Activated T-helper 1 cell treated with anti-CD3 and anti-CD28 coated beads, Interleukin-12 subunit alpha, Interleukin-12 subunit beta, Interleukin-2, Interleukin-4 antibody, amounts not matched to agents 30 ng/mL and 10 ng/mL and 1 ng/mL, durations not matched to agents 14 hours and 24 hours and 36 hours (primary cell): Measurements from ENCODE around the gene KLF7. TPM values are rescaled to one million over a fixed set of nuclear protein-coding genes. Genes with fewer than 3 reads are reported as not detected.

Experiments
- DNase-seq: peaks from one replicate; pipeline ENCODE4 v3.0.0; 2021; ENCODE audit warnings: low spot score
- H3K27ac Mint-ChIP-seq: one replicate; pipeline ENCODE4 v1.8.0; 2021; ENCODE audit warnings: mild to moderate bottlenecking, mixed read lengths
- H3K27me3 Mint-ChIP-seq: one replicate; pipeline ENCODE4 v1.8.0; 2022; ENCODE audit warnings: mild to moderate bottlenecking, moderate library complexity, mixed read lengths; ENCODE audit not compliant: insufficient read depth
- H3K36me3 Mint-ChIP-seq: one replicate; pipeline ENCODE4 v1.8.0; 2021; ENCODE audit warnings: low read depth, mixed read lengths
- H3K4me1 Mint-ChIP-seq: one replicate; pipeline ENCODE4 v1.8.0; 2021; ENCODE audit warnings: low read depth, mixed read lengths
- H3K4me3 Mint-ChIP-seq: one replicate; pipeline ENCODE4 v1.8.0; 2021; ENCODE audit warnings: mild to moderate bottlenecking, moderate library complexity, mixed read lengths
- H3K9me3 Mint-ChIP-seq: one replicate; pipeline ENCODE4 v1.8.0; 2021; ENCODE audit warnings: mixed read lengths
- intact Hi-C: fragments of 100-400 bp; cut with micrococcal nuclease; formaldehyde crosslinking; loops from one replicate; pipeline ENCODE4 v1.15.1; 2024
- total RNA-seq: library from RNA; stranded (reverse); gene quantifications from 2 replicates; pipeline ENCODE4 v1.2.3, GENCODE V29; 2022

Gene KLF7
- total RNA-seq, 1 donor from 2014 or later: 16.5 TPM

DNA sequence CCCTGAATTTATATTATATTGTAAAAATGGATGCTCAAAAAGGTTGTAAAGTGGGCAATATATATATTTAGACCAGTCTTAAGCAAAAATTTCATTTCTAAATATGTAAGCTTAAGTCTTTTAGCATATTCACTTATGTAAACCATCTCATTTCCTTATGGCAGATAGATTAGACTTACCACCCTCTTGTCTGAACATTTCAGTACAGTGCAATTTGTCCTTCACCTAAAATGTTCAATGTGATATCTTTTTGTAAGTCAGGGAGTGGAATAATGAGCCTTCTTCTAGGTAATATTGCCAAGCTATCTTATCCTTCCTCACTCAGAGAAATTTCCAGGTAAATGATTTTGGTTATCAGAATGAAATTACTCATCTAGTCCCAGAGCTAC, 92.3 kb downstream of the KLF7 start:
- peaks cover 5% of the 10 kb centered on the region for H3K36me3 Mint-ChIP-seq
- no peaks in the 10 kb centered on the region for H3K27me3 Mint-ChIP-seq
- H3K4me1 Mint-ChIP-seq: peaks cover 46% of the 10 kb centered on the region
- peak overlapping the region; percentile 79 for H3K27ac Mint-ChIP-seq
- intact Hi-C loops: loop anchor here (2.0 to 5.0 kb wide), 3 partner anchors 151 to 259 kb away; no protein-coding TSS in a partner anchor
- H3K4me3 Mint-ChIP-seq: peak overlapping the region; percentile 71
- no peak for DNase-seq
- H3K9me3 Mint-ChIP-seq: no peaks in the 10 kb centered on the region

- H3K9me3 Mint-ChIP-seq: no peaks in the 10 kb centered on the region
- DNase-seq: no peak
- peaks cover 5% of the 10 kb centered on the region for H3K36me3 Mint-ChIP-seq
- H3K4me1 Mint-ChIP-seq: peaks cover 52% of the 10 kb centered on the region
- H3K4me3 Mint-ChIP-seq: no peak overlapping the region
- peak overlapping the region; percentile 22 for H3K27ac Mint-ChIP-seq
- intact Hi-C loops: loop anchor here (2.0 to 5.0 kb wide), 3 partner anchors 152 to 260 kb away; no protein-coding TSS in a partner anchor
- no peaks in the 10 kb centered on the region for H3K27me3 Mint-ChIP-seq
Observed at GRCh38 chr2:207072571-207072970, 93.2 kb downstream of the KLF7 start.

- intact Hi-C loops: loop anchor here (2.0 to 5.0 kb wide), 3 partner anchors 153 to 260 kb away; no protein-coding TSS in a partner anchor
- Mint-ChIP-seq H3K27me3 (no peaks in the 10 kb centered on the region), H3K27ac (no peak overlapping the region), H3K36me3 (peaks cover 2% of the 10 kb centered on the region), H3K4me1 (peaks cover 53% of the 10 kb centered on the region), H3K4me3 (no peak overlapping the region), H3K9me3 (no peaks in the 10 kb centered on the region)
- DNase-seq: no peak
Observed at GRCh38 chr2:207071820-207072219, 93.9 kb downstream of the KLF7 start.

- no peak overlapping the region for H3K4me3 Mint-ChIP-seq
- no peaks in the 10 kb centered on the region for H3K9me3 Mint-ChIP-seq
- peaks cover 22% of the 10 kb centered on the region for H3K4me1 Mint-ChIP-seq
- DNase-seq: no peak
- intact Hi-C loops: no loop called here
- H3K36me3 Mint-ChIP-seq: peaks cover 2% of the 10 kb centered on the region
- peaks cover 2% of the 10 kb centered on the region for H3K27me3 Mint-ChIP-seq
- H3K27ac Mint-ChIP-seq: no peak overlapping the region
Observed at GRCh38 chr2:207067473-207067872, 98.3 kb downstream of the KLF7 start.

- H3K27ac Mint-ChIP-seq: no peak overlapping the region
- H3K9me3 Mint-ChIP-seq: no peaks in the 10 kb centered on the region
- H3K4me3 Mint-ChIP-seq: no peak overlapping the region
- H3K36me3 Mint-ChIP-seq: peaks cover 2% of the 10 kb centered on the region
- peaks cover 18% of the 10 kb centered on the region for H3K4me1 Mint-ChIP-seq
- DNase-seq: no peak
- H3K27me3 Mint-ChIP-seq: peaks cover 2% of the 10 kb centered on the region
- intact Hi-C loops: no loop called here
Observed at GRCh38 chr2:207066791-207067460, 98.8 kb downstream of the KLF7 start.

- H3K9me3 Mint-ChIP-seq: no peaks in the 10 kb centered on the region
- no peak for DNase-seq
- intact Hi-C loops: no loop called here
- H3K36me3 Mint-ChIP-seq: peaks cover 2% of the 10 kb centered on the region
- no peak overlapping the region for H3K27ac Mint-ChIP-seq
- no peak overlapping the region for H3K4me3 Mint-ChIP-seq
- peaks cover 2% of the 10 kb centered on the region for H3K27me3 Mint-ChIP-seq
- H3K4me1 Mint-ChIP-seq: peaks cover 18% of the 10 kb centered on the region
Observed at GRCh38 chr2:207066166-207066565, 99.6 kb downstream of the KLF7 start.

DNA sequence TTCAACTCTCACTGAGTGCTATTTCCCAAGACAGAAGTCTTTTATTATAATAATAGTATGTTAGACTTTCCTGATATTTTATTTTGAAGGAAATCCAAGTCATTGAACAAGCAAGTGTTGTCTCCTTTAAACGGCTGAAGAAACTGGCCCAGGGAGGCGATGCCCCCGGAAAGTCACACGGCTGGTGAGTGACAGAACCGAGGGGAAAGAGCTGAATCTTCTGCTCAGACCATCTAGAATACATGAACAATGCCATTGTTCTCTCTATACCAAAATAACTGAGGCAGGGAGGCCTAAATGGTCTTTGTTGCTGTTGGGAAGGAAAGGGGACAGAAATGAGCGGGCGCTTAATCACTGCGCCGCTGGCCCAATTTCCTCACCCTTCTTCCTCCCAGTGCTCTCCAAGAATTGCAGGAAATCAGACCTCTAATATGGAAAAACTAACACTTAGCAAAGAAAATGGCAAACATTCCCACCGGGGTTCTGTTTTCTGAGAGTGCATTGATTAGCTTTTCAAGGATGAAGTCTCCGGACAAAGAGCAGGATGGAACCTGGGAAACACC, 101.5 kb downstream of the KLF7 start:
- Mint-ChIP-seq H3K36me3 (no peaks in the 10 kb centered on the region), H3K4me3 (no peak overlapping the region), H3K4me1 (peaks cover 12% of the 10 kb centered on the region), H3K27me3 (peaks cover 2% of the 10 kb centered on the region), H3K27ac (no peak overlapping the region), H3K9me3 (no peaks in the 10 kb centered on the region)
- DNase-seq: no peak
- intact Hi-C loops: no loop called here

DNA sequence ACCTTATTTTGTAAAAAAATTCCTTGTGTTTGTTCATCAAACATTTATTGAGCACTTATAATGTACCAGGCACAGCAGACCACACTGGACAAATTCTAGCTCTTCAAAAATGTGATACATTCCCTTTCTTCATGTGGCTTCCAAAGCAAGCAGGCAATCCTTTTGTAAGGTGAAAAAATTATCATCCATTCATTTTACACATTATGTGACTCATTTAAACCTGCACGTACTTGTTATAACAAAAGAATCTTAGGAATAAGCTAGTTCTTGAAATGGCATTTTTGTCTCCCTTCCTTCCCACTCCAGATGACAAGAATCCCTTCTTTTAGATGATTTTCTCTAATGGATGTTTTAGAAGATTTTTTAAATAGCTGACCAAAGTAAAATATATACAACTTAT, 104.6 kb downstream of the KLF7 start:
- H3K27me3 Mint-ChIP-seq: peaks cover 14% of the 10 kb centered on the region
- intact Hi-C loops: no loop called here
- no peaks in the 10 kb centered on the region for H3K4me1 Mint-ChIP-seq
- no peaks in the 10 kb centered on the region for H3K9me3 Mint-ChIP-seq
- H3K4me3 Mint-ChIP-seq: no peak overlapping the region
- no peak overlapping the region for H3K27ac Mint-ChIP-seq
- no peak for DNase-seq
- H3K36me3 Mint-ChIP-seq: no peaks in the 10 kb centered on the region

DNA sequence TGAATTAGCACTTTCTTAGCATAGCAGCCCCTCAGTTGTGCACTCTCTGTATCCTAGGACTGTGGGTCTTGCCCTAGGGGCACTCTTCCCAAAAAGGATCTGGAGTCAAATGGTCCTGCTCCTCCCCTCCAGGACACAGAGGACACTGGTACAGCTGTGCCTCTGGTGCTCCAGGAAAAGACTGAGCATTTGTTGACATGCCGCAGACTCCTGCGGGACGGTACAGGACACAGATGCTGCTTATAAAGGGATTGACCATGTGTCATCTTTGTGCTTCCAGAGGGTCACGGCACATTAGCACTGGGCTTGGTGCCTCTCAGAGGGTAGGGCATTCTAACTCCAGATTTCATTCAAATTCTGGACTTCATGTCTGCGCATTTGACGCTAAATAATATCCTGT, 110.5 kb downstream of the KLF7 start:
- Mint-ChIP-seq H3K9me3 (no peaks in the 10 kb centered on the region), H3K27ac (no peak overlapping the region), H3K27me3 (peaks cover 19% of the 10 kb centered on the region), H3K36me3 (no peaks in the 10 kb centered on the region), H3K4me1 (no peaks in the 10 kb centered on the region), H3K4me3 (no peak overlapping the region)
- intact Hi-C loops: no loop called here
- DNase-seq: no peak

DNA sequence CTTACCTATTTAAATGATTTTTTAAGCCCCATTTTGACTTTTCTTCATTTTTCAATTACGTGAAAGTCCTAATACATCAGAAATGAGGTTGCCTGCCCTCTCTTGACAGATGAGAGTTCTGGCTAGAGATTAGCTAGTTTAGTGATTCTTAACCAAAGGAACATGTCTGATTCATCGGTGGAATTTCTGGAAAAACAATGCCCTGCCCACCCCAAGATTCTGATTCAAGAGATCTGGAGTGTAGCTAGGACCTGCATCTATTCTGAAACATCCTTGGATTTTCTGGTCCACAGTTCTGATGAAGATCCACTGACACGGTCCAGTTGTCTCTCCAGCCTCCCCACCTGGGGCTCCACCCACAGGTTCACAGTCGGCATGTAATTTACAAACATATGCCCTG, 111.2 kb downstream of the KLF7 start:
- intact Hi-C loops: no loop called here
- H3K27ac Mint-ChIP-seq: no peak overlapping the region
- no peaks in the 10 kb centered on the region for H3K36me3 Mint-ChIP-seq
- no peak overlapping the region for H3K4me3 Mint-ChIP-seq
- peaks cover 19% of the 10 kb centered on the region for H3K27me3 Mint-ChIP-seq
- DNase-seq: no peak
- no peaks in the 10 kb centered on the region for H3K9me3 Mint-ChIP-seq
- no peaks in the 10 kb centered on the region for H3K4me1 Mint-ChIP-seq

GRCh38 chr2:207051385-207051965, 114.3 kb downstream of the KLF7 start:
- Mint-ChIP-seq H3K4me1 (peaks cover 8% of the 10 kb centered on the region), H3K27me3 (peaks cover 9% of the 10 kb centered on the region), H3K27ac (no peak overlapping the region), H3K9me3 (no peaks in the 10 kb centered on the region), H3K4me3 (no peak overlapping the region), H3K36me3 (no peaks in the 10 kb centered on the region)
- no peak for DNase-seq
- intact Hi-C loops: no loop called here

DNA sequence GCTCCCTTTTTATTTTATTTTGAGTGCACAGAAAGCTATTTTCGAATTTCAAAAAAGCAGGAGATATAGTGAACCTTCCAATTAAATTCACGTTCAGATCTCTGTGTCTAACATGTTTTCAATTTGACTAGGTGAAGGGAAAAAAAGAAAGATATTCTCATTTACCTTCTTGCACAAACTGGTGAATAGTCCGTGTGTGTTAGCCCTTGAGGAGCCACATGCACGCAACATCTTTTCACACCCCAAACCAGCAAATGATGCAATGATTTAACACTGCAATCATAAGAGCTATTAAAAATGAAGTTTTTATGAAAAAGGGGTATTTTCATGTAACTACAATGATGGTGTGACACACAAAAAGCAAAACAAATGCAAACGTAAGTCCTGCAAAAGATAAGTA, 116.6 kb downstream of the KLF7 start:
- intact Hi-C loops: loop anchor here (5.0 to 10.0 kb wide), 3 partner anchors 244 to 303 kb away; no protein-coding TSS in a partner anchor
- no peaks in the 10 kb centered on the region for H3K27me3 Mint-ChIP-seq
- DNase-seq: no peak
- H3K9me3 Mint-ChIP-seq: no peaks in the 10 kb centered on the region
- no peak overlapping the region for H3K27ac Mint-ChIP-seq
- H3K36me3 Mint-ChIP-seq: no peaks in the 10 kb centered on the region
- H3K4me3 Mint-ChIP-seq: no peak overlapping the region
- peaks cover 15% of the 10 kb centered on the region for H3K4me1 Mint-ChIP-seq

GRCh38 chr2:207048416-207048815, 117.3 kb downstream of the KLF7 start:
- no peak overlapping the region for H3K27ac Mint-ChIP-seq
- no peaks in the 10 kb centered on the region for H3K36me3 Mint-ChIP-seq
- no peaks in the 10 kb centered on the region for H3K27me3 Mint-ChIP-seq
- H3K9me3 Mint-ChIP-seq: no peaks in the 10 kb centered on the region
- intact Hi-C loops: loop anchor here (5.0 to 10.0 kb wide), 3 partner anchors 244 to 304 kb away; no protein-coding TSS in a partner anchor
- DNase-seq: no peak
- H3K4me3 Mint-ChIP-seq: no peak overlapping the region
- peaks cover 15% of the 10 kb centered on the region for H3K4me1 Mint-ChIP-seq
